Subcutaneous preadipocyte (primary cell): ENCODE data around the gene IRF2BPL. TPM values are rescaled to one million over a fixed set of nuclear protein-coding genes. Genes with fewer than 3 reads are reported as not detected.

Experiments
- total RNA-seq: library from RNA; depleted of rRNA; stranded (reverse); fragments of >200 nt; gene quantifications from 2 replicates; pipeline ENCODE4 v1.2.3, GENCODE V29; 2012

Gene IRF2BPL
- total RNA-seq = 16.2 and 18.2 TPM in 2 replicates

DNA sequence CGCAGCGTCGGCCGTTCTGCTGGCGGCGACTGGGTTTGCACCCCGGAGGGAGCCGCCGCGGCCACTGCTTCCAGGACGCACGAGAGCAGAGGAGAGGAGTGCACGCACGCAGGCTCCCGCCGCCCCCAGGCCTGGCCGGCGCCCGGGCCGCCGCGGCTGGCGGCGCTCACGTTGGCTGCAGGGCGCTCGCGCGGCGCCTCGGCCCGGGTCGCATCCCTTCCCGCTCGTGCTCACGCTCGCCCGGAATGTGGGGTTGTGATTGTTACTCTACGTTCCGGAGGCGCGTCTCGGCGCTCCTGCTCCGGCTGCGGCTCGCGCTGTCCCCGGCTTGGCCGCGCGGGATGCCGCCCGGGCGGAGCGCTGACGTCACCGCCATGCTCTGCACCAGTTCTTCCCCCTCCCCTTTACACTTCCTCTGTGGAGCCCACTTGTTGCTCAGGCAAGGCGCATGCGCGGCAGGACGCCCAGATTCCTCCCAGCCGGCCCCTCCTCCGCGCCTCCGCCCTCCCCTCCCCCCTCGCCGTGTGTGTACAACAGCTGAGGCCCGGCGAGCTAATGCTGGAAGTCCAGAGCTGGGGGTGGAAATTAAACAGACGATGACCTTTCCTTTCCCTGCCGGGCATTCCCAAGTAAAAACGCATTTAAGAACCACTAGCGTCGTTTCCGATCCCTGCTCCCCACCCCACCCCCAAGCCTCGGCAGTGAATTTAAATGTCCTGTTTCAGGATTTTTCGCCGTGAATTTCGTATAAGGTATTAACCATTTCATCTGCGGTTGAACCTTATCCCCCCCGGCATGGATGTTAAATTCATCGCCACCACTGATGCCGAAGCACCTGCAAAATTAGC lies at the start of gene IRF2BPL:
Gene IRF2BPL (minus strand): TSS at position 325 of the 848 bp plus-strand sequence. CDS start 916 bp downstream, outside the sequence.

Other genes starting within 250 kb of the IRF2BPL start
- gene ANGEL1, start 215.8 kb downstream of the IRF2BPL start, total RNA-seq = 8.1 and 9.4 TPM in 2 replicates
- not detected in 2 replicates for gene LRRC74A, start 202.3 kb downstream of the IRF2BPL start, total RNA-seq
- gene CIPC, start 69.5 kb upstream of the IRF2BPL start, total RNA-seq = 11.0 and 14.1 TPM in 2 replicates
- not detected in 2 replicates for gene ZDHHC22, start 113.1 kb upstream of the IRF2BPL start, total RNA-seq
- not detected in 2 replicates for gene TMEM63C, start 153.1 kb upstream of the IRF2BPL start, total RNA-seq
- not detected in 2 replicates for gene NGB, start 242.5 kb upstream of the IRF2BPL start, total RNA-seq